Stimulated activated CD8-positive, alpha-beta memory T cell treated with anti-CD3 and anti-CD28 coated beads, Interleukin-15, amount 100 ng/mL, for 4 hours (primary cell): ENCODE data around the gene HEATR9.
"Not testable (repeated sequence)": the region's sequence is repeated elsewhere in the genome, so short reads cannot be mapped to it uniquely, and the experiment has no call there.

ENCODE experiments used
- DNase-seq, 2 donors: peaks; one replicate each; pipeline ENCODE4 v3.0.0-alpha.2; 2020; ENCODE audit warnings: low read depth in 2 of 2

The HEATR9 gene, protein sequence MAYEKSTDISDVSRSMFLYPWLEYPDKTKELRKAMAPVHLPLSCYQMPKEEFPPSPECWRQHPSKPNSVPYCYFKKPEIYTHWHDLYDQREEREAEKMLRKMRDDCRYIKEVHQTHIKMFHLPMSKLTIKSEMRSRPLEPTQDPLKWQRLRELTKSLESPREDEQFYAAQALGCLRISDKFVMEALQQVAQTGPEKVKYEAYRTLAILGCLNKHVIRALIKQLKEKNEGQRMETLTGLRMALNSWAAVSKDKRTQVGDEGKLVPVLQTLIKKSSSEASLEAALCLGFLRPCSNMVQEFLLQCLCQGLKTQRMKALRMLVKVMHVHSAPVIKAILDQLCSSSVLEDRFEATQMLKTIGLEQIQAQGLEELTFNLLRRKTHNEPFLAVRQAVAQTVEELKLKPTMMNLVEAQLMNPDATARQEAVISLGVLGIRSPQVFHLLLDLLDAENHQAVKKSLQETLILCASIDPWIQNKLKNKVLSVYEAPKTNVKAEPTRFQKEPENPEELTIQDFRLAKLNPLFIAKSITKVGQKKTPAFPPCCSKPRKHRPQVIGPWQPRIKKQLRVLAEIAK

DNA sequence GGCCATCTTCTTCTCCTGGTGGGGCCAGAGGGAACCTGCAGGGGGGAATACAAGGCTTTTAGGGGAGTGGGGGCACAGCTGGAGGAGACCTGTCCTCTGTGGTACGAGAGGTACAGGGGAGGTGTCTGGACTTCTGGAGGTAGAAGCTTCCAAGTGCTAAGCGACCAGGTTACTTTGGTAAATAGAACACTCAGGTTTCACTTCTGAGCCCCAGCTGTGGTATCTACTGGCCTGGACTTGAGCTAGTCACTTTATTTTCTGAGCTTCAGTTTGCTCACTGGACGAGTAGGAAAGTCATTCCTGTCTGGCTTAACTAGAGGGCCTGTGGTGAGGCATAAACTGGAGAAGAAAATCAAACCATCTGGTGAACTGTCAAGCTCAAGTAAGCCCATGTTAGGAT is at the start of gene HEATR9:
HEATR9 (minus strand) TSS at position 155 of the 400 bp plus-strand sequence; CDS start at position 6, 149 bp downstream.
- DNase-seq, result no peak

DNA sequence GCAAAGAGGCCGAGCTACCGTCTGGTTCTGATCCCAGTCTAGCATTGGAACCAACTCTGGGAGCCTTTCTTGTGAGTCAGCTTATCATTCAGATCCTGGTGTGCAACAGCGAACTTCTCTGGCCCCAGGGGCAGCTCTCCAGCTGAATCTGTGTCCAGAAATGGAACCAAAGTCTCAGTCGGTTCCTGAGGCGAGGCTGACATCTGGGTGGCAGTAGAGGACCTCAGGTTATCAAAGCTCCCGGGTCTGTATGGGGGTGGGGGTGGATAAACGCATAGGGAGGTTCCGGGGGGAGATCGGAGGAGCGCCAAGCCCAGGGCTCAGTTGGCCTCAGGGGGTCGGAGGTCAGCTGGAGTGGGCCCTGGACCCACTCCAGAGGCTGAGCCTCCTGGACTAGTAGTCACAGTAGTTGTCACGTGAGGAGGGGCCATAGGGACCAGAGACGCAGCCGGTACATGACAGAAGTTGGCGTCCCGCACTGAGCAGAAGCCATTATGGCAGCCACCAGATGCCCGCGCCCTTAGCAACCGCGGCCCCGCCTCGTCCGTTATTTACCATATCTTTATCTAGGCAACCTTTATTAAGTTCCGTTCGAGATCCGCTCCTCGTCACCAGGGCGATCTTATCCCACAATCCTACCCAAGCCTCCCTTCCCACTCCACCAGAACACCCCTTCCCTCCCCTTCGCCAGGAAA is 49.0 kb upstream of the HEATR9 start:
- no peak for DNase-seq

DNA sequence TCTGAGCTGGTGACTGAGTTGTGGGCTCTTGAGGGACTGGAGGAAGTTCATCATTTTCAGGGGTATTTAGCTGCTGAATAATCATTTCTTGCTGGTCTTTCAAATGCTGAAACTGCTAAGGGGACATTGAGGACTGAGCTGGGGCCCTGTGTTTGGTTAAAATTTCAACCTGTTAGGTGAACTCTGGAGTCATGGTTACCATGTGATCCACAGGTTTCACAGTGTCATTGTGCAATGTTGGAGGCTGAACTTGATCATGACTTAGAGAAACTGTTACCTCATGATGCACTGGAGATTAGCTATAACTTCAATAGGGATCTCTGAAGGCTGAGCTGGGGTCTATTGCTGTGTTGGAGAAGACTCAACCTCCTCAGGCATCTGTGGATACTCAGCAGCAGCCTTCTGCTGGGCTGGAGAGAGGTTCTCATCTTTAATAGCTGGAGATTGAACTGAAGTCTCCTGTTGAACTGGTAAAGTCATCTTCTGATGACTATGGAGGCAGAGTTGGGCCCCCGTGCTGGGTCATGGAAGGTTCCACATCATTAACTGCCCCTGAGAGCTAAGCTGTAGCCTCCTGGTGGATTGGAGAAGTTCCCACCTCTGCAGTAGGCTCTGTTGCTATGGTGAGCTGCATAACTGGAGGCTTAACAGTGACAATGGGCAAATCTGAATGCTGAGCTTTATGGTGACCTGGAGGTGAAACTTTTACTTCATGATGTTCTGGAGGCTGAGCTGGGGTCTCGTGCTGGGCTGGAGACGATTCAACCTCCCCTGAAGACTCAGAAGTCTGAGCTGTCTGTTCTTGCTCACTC is 46.7 kb upstream of the HEATR9 start:
- DNase-seq, result no peak

DNA sequence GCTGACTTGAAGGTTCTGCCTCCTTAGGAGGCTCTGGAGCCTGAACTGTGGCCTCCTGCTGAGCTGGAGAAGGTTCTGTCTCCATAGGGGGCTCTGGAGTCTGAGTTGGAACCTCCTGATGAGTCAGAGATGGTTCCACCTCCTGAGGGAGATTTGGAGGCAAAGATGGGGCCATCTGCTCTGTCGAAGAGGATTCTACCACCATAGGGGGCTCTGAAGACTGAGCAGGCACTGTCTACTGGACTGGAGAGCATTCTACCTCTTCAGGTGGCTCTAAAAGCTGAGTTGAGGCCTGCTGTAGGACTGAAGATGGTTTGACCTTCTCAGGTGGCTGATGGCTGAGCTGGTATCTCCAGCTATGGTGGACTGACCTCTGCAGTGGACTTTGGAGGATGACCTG is 45.7 kb upstream of the HEATR9 start:
- DNase-seq, result no peak

DNA sequence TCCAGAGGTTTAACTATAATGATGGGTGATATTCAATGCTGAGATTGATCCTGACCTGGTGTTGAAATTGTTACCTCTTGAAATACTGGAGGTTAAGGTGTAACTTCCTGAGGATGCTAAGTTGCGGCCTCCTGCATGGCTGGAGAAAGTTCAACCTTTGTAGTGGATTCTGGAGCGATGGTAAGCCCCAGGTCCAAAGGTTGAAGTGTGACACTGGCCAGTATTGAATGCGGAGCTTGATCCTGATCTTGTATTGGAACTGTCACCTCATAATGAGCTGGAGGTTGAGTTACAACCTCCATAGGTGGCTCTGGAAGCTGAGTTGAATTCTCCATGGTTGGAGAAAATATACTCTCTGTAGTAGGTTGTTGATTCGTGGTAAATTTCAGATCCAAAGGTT is 44.9 kb upstream of the HEATR9 start:
- no peak for DNase-seq

DNA sequence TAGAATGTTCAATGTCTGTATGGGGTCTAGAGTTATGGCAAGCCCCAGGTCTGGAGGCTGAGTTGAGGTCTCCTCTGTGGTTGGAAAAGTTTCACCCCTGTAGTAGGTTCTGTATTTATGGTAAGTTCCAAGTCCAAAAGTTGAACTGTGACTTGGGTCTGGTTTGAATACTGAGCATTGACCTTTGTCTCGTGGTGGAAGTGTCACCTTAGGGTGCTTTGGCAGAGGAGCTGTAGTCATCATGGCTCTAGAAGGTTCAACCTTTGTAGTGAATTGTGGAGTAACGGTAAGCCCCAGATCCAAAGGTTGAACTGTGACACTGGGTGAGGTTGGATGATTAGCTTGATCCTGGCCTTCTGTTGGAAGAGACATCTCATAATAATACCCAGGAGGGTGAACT is 44.3 kb upstream of the HEATR9 start:
- no peak for DNase-seq

DNA sequence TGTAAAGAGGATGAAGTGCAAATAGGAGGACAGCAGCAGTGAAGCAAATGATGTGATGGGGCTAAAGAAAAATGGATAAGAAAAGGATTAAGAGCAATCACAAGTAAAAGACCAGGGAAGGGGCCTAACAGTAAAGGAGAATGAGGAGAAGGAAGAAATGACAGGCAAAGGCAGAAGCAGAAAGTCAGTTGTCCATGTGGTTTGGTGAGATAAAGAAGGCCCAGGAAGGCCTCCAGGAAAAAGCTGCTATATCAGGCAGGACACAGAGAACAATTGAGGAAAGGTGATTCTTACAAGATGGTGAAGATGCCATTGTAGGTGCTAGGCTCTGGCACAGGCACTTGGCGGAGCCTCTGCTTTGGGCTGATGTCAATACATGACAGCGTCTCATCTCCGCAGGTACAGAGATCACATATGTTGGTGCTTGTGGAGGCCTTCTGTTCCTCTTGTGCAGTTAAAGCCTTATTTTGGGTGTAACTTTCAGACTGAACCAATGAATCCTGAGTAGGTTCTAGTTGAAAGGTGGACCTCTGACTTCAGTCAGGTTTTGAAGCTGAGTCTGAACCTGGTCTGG is 43.7 kb upstream of the HEATR9 start:
- no peak for DNase-seq

DNA sequence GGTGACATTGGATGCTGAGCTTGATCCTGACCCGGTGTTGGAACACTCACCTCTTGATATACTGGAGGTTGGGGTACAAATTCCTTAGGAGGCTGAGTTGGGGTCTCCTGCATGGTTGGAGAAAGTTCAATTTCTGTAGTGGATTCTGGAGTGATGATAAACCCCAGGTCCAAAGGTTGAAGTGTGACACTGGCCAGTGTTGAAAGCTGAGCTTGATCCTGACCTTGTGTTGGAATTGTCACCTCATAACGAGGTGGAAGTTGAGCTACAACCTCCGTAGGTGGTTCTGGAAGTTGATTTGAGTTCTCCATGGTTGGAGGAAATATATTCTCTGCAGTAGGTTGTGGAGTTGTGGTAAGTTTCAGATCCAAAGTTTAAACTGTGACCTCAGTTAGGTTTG is 40.7 kb upstream of the HEATR9 start:
- no peak for DNase-seq

DNA sequence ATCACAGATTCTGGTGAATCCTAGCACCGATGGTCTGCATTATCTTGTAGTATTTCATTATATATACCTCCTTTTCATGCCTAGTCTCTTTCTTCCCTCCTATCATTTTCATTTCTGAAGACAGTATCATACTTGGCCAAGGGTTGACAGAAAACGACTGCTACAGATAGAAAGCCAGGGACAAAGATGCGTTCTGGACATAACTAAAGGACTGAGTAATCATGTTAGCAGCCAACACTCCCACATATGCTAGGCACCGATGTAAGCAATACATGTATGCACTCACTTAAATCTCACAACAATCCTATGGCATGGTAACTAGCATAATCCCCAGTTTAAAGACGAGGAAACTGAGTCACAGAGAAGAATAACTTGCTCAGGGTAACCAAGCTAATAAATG is 39.0 kb upstream of the HEATR9 start:
- no peak for DNase-seq

DNA sequence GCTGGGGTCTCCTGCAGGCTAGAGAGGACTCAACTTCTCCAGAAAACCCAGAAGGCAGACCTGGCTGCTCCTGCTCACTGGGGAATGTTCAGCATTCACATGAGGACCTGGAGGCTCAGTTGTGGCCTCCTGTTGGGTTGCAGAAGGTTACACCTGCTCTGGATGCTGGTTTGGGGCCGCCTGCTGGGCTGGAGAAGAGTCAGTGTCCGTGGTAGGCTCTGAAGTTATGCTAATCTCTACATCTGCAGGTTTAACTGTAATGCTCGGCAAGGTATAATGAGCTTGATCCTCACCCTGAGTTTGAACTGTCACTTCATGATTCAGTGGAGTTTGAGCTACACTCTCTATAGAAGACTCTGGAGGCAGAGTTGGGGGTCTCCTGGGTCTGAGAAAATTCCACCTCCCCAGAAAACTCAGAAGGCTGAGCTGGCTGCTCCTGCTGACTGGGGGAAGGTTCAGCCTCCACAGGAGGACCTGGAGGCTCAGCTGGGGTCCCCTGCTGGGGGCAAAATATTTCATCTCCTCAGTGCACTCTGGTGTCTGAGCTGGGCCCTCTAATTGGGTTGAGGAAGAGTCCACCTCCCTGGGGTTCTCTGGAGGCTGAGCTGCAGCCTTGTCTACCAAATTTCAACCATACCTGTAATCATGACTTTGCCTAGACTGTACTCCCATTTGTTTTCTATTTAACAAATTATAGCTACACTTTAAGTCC is 38.4 kb upstream of the HEATR9 start:
- DNase-seq, result no peak

DNA sequence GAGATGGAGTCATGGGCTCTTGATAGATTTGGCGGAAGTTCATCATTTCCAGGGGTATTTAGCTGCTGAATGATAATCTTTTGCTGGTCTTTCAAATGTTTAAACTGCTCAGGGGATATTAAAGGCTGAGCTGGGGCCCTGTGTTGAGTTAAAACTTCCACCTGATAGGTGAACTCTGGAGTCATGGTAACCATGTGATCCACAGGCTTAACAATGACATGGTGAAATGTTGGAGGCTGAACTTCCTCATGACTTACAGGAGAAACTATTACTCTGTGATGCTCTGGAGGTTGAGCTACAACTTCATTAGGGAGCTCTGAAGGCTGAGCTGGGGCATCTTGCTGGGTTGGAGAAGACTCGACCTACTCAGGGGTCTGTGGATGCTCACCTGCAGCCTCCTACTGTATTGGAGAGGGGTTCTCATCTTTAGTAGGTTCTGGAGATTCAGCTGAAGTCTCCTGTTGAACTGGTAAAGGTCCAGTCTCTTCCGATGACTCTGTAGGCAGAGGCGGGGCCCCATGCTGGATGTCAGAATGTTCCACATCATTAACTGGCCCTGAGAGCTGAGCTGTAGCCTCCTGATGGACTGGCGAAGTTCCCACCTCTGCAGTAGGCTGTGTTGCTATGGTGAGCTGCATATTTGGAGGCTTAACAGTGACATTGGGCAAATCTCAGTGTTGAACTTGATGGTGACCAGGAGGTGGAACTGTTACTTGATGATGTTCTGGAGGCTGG is 37.7 kb upstream of the HEATR9 start:
- DNase-seq, result no peak

DNA sequence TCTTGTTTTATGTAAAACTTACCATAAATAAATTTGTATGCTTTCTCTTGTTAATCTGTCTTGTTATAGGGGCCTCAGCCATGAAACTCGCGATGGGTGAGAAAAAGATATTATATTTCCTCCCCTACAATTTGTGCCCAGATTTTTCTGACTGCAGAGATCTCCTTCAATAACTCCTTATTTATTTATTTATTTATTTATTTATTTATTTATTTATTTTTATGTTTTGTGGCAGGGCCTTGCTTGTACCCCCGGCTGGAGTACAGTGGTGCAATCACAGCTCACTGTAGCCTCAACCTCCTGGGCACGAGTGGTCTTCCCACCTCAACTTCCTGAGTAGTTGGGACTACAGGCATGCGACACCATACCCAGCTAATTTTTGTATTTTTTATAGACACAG is 34.8 kb upstream of the HEATR9 start:
- no peak for DNase-seq

DNA sequence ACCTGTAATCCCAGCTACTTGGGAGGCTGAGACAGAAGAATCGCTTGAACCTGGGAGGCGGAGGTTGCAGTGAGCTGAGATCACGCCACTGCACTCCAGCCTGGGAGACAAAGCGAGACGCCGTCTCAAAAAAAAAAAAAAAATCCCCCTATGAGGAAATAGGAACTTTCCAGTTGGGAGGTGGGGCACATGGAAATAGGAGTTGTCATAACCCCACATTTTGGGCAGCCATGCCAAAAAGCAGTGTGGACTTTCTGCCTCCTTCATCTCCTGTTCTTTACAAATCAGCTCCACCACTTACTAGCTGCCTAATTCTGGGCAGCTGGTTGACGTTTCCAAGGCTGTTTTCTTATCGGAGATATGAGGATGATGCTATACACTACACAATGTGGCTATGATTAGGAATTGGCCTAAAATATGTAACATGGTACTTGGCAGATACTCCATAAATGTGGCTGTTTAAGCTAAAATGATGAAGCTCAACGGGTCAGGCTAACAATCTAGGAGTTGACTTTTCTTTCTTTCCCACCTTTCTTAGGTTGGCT is 33.0 kb upstream of the HEATR9 start:
- no peak for DNase-seq

DNA sequence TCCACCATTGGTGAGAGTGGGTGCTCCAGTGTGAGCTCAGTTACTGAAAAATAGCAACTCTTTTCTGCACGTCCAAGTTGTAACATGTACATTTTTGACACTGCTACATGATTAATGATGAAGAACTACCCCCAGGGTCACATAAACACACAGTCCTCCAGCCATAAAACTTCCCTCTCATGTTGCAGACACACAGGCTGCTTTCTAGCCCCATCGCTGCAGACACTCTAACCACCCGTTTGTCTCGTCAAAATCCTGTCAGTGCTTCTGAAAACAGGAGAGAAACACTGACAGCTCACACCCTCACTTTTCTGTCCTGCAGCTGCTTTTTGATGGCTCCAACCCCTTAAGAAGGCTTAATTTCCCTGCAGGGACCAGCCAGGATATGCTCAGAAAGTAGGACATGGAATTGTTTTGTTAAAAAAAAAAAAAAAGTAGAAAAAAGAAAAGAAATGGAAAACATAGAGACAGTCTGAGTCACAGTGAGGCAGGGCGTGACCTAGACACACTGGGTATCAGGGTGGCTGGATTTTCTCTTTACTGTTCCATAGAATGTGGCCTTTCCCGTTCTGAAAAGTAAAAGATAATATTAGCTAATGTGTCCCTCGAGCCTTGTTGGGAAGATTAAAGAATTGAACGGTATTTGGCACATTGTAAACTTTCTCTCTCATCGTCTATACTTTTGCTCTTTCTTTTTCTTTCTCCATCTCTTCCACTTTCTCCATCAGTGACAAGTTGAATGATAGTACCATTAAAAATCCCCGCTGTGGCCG is 32.2 kb upstream of the HEATR9 start:
- DNase-seq, result no peak

DNA sequence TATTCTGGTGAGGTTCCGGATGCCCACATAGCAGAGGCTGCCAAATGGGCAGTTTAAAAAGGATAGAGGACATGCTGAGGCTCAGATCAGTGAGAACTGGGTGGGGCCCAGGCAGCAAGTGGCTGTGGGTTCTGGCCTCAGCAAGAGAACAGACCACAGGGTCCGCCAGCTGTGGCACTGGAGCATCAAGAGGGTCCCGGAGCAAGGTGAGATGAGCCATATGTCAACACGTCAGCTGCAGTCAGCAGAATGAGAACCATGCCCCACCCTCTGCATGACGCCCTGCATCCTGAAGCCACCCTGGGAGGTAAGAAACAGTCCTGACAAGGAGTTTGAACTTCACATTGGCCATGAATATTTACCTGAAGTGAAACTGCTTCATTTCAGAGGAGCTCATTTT is 31.6 kb upstream of the HEATR9 start:
- DNase-seq, result no peak

DNA sequence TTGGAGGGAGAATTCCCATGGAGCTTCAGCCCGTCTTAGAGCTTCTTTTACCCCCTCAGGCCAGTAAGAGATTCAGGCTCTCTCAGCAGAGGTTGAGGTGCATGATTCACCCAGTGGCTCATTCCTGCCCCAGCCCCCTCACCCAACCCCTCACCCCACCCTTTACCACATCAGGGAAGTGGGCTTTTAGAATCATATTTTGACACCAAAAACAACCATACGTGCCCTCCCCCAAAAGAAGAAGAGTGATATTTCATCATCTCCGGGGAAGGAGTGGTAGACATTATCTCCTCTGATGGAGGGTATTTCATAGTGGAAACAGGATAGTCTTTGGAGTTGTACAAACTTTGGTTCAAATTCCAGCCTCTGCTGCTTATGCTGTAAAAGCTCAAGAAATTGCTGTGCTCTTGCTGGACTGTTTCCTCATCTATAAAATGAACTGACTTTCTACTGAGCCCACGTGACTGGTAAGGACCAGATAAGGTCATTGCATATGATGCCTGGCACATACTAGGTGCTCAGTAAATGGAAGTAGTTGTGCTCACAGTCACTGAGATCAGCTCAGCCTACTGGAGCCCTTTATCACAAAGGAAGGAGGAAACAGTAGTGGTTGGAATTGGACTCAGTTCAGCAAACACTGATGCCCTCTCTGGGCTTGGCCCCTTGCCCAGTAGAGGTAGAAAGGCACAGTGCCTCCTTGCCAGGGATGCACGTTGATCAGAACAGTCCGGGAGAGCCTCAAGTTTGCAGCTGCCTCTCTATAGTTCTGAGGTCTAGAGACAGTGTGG is 29.8 kb upstream of the HEATR9 start:
- peak in 1 of 2 donors; percentile 50 for DNase-seq

DNA sequence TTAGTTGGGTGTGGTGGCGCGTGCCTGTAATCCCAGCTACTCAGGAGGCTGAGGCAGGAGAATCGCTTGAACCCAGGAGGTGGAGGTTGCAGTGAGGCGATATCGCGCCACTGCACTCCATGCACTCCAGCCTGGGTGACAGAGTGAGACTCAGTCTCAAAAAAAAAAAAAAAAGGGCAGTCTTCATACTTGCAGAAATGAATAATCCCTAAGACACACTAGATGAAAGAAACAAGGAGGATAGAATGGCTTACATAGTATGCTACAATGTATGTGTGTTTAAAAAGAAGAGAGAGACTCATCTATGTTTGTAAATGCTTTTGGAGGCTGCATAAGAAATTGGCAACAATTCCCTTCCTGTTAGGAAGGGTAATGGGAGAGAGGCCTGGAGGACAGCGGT is 29.1 kb upstream of the HEATR9 start:
- DNase-seq, result not testable (repeated sequence)
